Endothelial cell of umbilical vein (primary cell): ENCODE measurements around the gene LGI4.

Source experiments
- FOS ChIP-seq: IDR thresholded peaks from 2 replicates; pipeline ENCODE4 v1.6.1; 2011; ENCODE audit warnings: mild to moderate bottlenecking, low read length, moderate library complexity, borderline replicate concordance; ENCODE audit not compliant: insufficient read depth
- POLR2A ChIP-seq: IDR thresholded peaks from 2 replicates; pipeline ENCODE4 v1.6.1; 2012; ENCODE audit warnings: low read depth, mild to moderate bottlenecking, control low read depth, low read length
- TF ChIP-seq, protein P1 (sequence below), 2 donors: IDR thresholded peaks; 1 replicate in 1 of 2; 2 replicates in 1 of 2; pipeline ENCODE4 v1.5.1; 2011; ENCODE audit warnings: low read length in 2 of 2, mild to moderate bottlenecking in 2 of 2, moderate library complexity in 2 of 2, control low read depth in 1 of 2, inconsistent platforms in 1 of 2, low read depth in 1 of 2; ENCODE audit not compliant: insufficient read depth in 1 of 2; ENCODE audit errors: extremely low read depth in 1 of 2

- TF ChIP-seq, protein P1, sequence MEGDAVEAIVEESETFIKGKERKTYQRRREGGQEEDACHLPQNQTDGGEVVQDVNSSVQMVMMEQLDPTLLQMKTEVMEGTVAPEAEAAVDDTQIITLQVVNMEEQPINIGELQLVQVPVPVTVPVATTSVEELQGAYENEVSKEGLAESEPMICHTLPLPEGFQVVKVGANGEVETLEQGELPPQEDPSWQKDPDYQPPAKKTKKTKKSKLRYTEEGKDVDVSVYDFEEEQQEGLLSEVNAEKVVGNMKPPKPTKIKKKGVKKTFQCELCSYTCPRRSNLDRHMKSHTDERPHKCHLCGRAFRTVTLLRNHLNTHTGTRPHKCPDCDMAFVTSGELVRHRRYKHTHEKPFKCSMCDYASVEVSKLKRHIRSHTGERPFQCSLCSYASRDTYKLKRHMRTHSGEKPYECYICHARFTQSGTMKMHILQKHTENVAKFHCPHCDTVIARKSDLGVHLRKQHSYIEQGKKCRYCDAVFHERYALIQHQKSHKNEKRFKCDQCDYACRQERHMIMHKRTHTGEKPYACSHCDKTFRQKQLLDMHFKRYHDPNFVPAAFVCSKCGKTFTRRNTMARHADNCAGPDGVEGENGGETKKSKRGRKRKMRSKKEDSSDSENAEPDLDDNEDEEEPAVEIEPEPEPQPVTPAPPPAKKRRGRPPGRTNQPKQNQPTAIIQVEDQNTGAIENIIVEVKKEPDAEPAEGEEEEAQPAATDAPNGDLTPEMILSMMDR (IDR thresholded peaks at IDR 0.05; ENCODE audit: extremely low read depth in 1 of 2, insufficient read depth in 1 of 2, low read depth in 1 of 2, low read length in 2 of 2), result no peak
- no peak for TF ChIP-seq FOS
- no peak for TF ChIP-seq POLR2A
Measured at GRCh38 chr19:35162471-35163326, 27.8 kb upstream of the LGI4 start.
